Ishikawa (cell line): ENCODE results near the gene TMEM79.

Experiments used
- CEBPB ChIP-seq: IDR thresholded peaks from 2 replicates; pipeline ENCODE4 v1.6.1; 2012
- EP300 ChIP-seq: IDR thresholded peaks from 2 replicates; pipeline ENCODE4 v1.6.1; 2012; ENCODE audit warnings: borderline replicate concordance
- FOXM1 ChIP-seq: IDR thresholded peaks from 2 replicates; pipeline ENCODE4 v1.6.1; 2012; ENCODE audit warnings: low read depth, borderline replicate concordance
- TAF1 ChIP-seq: IDR thresholded peaks from 2 replicates; pipeline ENCODE4 v1.6.1; 2012; ENCODE audit warnings: low read depth, mild to moderate bottlenecking
- TF ChIP-seq, protein P1 (sequence below): IDR thresholded peaks from 2 replicates; pipeline ENCODE4 v1.6.1; 2012; ENCODE audit warnings: low read depth, mild to moderate bottlenecking

DNA sequence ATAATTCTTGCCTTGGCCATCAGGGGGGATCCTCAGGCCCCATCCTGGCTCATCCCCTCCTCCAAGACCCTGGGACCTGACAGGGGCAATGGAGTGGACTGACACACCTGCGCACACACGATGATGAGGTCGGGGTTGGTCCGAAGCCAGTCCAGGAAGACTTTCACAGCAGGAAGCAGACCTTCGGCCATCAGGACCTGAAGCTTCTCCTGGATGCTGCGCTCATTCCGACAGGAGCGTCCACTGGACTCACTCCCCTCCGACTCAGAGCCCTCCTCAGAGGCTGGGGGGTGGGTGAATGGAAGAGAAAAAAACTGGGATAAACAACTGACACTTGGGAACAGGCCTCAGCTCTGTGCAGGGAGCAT, 20.9 kb upstream of the TMEM79 start:
- TF ChIP-seq FOXM1 (no peak), TAF1 (no peak), EP300 (no peak), CEBPB (no peak)
- TF ChIP-seq, protein P1, sequence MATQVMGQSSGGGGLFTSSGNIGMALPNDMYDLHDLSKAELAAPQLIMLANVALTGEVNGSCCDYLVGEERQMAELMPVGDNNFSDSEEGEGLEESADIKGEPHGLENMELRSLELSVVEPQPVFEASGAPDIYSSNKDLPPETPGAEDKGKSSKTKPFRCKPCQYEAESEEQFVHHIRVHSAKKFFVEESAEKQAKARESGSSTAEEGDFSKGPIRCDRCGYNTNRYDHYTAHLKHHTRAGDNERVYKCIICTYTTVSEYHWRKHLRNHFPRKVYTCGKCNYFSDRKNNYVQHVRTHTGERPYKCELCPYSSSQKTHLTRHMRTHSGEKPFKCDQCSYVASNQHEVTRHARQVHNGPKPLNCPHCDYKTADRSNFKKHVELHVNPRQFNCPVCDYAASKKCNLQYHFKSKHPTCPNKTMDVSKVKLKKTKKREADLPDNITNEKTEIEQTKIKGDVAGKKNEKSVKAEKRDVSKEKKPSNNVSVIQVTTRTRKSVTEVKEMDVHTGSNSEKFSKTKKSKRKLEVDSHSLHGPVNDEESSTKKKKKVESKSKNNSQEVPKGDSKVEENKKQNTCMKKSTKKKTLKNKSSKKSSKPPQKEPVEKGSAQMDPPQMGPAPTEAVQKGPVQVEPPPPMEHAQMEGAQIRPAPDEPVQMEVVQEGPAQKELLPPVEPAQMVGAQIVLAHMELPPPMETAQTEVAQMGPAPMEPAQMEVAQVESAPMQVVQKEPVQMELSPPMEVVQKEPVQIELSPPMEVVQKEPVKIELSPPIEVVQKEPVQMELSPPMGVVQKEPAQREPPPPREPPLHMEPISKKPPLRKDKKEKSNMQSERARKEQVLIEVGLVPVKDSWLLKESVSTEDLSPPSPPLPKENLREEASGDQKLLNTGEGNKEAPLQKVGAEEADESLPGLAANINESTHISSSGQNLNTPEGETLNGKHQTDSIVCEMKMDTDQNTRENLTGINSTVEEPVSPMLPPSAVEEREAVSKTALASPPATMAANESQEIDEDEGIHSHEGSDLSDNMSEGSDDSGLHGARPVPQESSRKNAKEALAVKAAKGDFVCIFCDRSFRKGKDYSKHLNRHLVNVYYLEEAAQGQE, result no peak
